HepG2 (cell line): ENCODE results near the gene PGAP1. TPM values are rescaled to one million over a fixed set of nuclear protein-coding genes. Genes with fewer than 3 reads are reported as not detected.

Experiments
- ATAC-seq: fragments of 200-7000 bp; cut with Tn5 transposase; 3 replicates; pipeline ENCODE4 v1.9.1; 2020; ENCODE audit warnings: mild to moderate bottlenecking, moderate library complexity
- BruUV-seq: library from RNA; stranded (reverse); fragments of 400-500 nt; replicated peaks from 2 replicates; lab custom pipeline; 2021; lab: Mats Ljungman, UMichigan
- CTCF ChIA-PET: fragments of 300-600 bp; formaldehyde crosslinking; extraction: SDS; loops from one replicate; lab custom pipeline; 2021; ENCODE audit warnings: low total read pairs, inconsistent platforms, low intra/inter-chr PET ratio; lab: Yijun Ruan, JAX
- POLR2A ChIA-PET: fragments of 350-600 bp; sonication (Branson Sonifier 250); formaldehyde crosslinking; loops from one replicate; lab custom pipeline; 2020; ENCODE audit warnings: antibody characterized with exemption, inconsistent platforms; lab: Yijun Ruan, JAX
- DNase-seq: peaks from one replicate; pipeline ENCODE4 v3.0.0-alpha.2; 2015; ENCODE audit warnings: low spot score
- FAIRE-seq: peaks from 3 replicates; lab custom pipeline; 2011; peaks lifted over from hg19 to GRCh38; lab: Jason Lieb, UNC
- H2AFZ ChIP-seq: one replicate; pipeline ENCODE4 v1.6.1; 2011; ENCODE audit warnings: low read length, inconsistent platforms
- H3K27ac ChIP-seq: fragments of 300-600 bp; 3 replicates; pipeline ENCODE4 v1.8.0; 2011; ENCODE audit warnings: mixed run types, mild to moderate bottlenecking, mixed read lengths, low read length, inconsistent platforms; ENCODE audit not compliant: insufficient read depth; ENCODE audit errors: extremely low read length
- H3K27me3 ChIP-seq, 2 experiments: fragments of 200-600 bp in 1 of 2; 2 replicates in 1 of 2; 3 replicates in 1 of 2; pipeline versions ENCODE4 v1.6.0 to v1.8.0; 2011; ENCODE audit warnings: low read length in 2 of 2, mild to moderate bottlenecking in 2 of 2, moderate library complexity in 2 of 2, inconsistent platforms in 1 of 2; ENCODE audit not compliant: insufficient read depth in 2 of 2, control insufficient read depth in 1 of 2
- H3K36me3 ChIP-seq, 2 experiments: fragments of 200-600 bp in 1 of 2; replicated peaks in 1 of 2; 2 replicates in 1 of 2; 3 replicates in 1 of 2; pipeline versions ENCODE4 v1.5.1 to v1.8.0; 2011; ENCODE audit warnings: low read length in 2 of 2, inconsistent platforms in 1 of 2; ENCODE audit not compliant: insufficient read depth in 2 of 2, control insufficient read depth in 1 of 2
- H3K4me1 ChIP-seq: 2 replicates; pipeline ENCODE4 v1.5.1; 2012; ENCODE audit warnings: low read length, inconsistent platforms; ENCODE audit not compliant: insufficient read depth
- H3K4me2 ChIP-seq: 2 replicates; pipeline ENCODE4 v1.6.0; 2011; ENCODE audit warnings: low read depth, low read length, inconsistent platforms
- H3K4me3 ChIP-seq, 3 experiments: fragments of 200-600 bp in 1 of 3; sonication (generic), shearing (Covaris generic) in 1 of 3; replicated peaks in 1 of 3; 2 replicates each; pipeline ENCODE4 v1.5.1; 2011 to 2016; ENCODE audit warnings: low read length in 3 of 3, inconsistent platforms in 2 of 3, low read depth in 2 of 3, mild to moderate bottlenecking in 2 of 3, control low read depth in 1 of 3, mixed read lengths in 1 of 3; ENCODE audit not compliant: insufficient read depth in 1 of 3
- H3K79me2 ChIP-seq: one replicate; pipeline ENCODE4 v1.6.1; 2011; ENCODE audit warnings: low read length, inconsistent platforms; ENCODE audit not compliant: insufficient read depth
- H3K9ac ChIP-seq: 2 replicates; pipeline ENCODE4 v1.6.0; 2011; ENCODE audit warnings: mild to moderate bottlenecking, low read depth, low read length, inconsistent platforms; ENCODE audit not compliant: insufficient read depth
- H3K9me3 ChIP-seq: 2 replicates; pipeline ENCODE4 v1.5.1; 2012; ENCODE audit warnings: mild to moderate bottlenecking, low read length
- H4K20me1 ChIP-seq: 2 replicates; pipeline ENCODE4 v1.6.0; 2011; ENCODE audit warnings: inconsistent platforms, mild to moderate bottlenecking, low read length, moderate library complexity; ENCODE audit not compliant: insufficient read depth
- KLF13 ChIP-seq: sonication (generic); formaldehyde crosslinking; IDR thresholded peaks from 2 replicates; pipeline ENCODE4 v1.4.0; 2020; ENCODE audit warnings: mild to moderate bottlenecking, missing genetic modification reagents
- ZNF121 ChIP-seq: sonication (generic); formaldehyde crosslinking; IDR thresholded peaks from 2 replicates; pipeline ENCODE4 v1.5.0; 2020; ENCODE audit warnings: mild to moderate bottlenecking, missing genetic modification reagents
- ZNF678 ChIP-seq: sonication (generic); formaldehyde crosslinking; IDR thresholded peaks from 2 replicates; pipeline ENCODE4 v1.4.0; 2020; ENCODE audit warnings: mild to moderate bottlenecking, missing genetic modification reagents
- WGBS: methylation state at CpG from one replicate; pipeline ENCODE4 v1.1.6; 2017; ENCODE audit warnings: low lambda C conversion rate; 5-methylcytosine and 5-hydroxymethylcytosine counted together
- in situ Hi-C: cut with HindIII; loops from 2 replicates; pipeline ENCODE4 v1.10.0; 2017; ENCODE audit warnings: low pct_unique_long_range_greater_than_20kb; ENCODE audit not compliant: extremely low pct_ligation_motif_present
- intact Hi-C: fragments of 100-400 bp; cut with micrococcal nuclease; formaldehyde crosslinking; loops from one replicate; pipeline ENCODE4 v1.10.0; 2022; ENCODE audit not compliant: unreplicated experiment
- polyA plus RNA-seq, 8 experiments: library from polyadenylated mRNA; depleted of rRNA in 3 of 8; stranded (reverse) in 7 of 8; unstranded in 1 of 8; fragments of >200 nt; fragmentation: Illumina TruSeq in 4 of 8; extraction: Trizol in 4 of 8; gene quantifications; 2 replicates each; pipeline versions ENCODE4 v1.2.1 to v1.2.3, GENCODE V29; 2011 to 2016; ENCODE audit warnings: low read depth in 4 of 8, missing spikeins in 1 of 8, mixed read lengths in 1 of 8; ENCODE audit not compliant: insufficient read depth in 1 of 8
- total RNA-seq, 5 experiments: library from RNA; depleted of rRNA; stranded (reverse); fragments of >200 nt; fragmentation: Illumina TruSeq; extraction: Trizol; gene quantifications; 2 replicates each; pipeline ENCODE4 v1.2.3, GENCODE V29; 2016; ENCODE audit warnings: low read depth in 1 of 5
- TF ChIP-seq, protein P1 (sequence below): sonication (generic); formaldehyde crosslinking; IDR thresholded peaks from 2 replicates; pipeline ENCODE4 v1.9.0; 2022; ENCODE audit warnings: missing genetic modification reagents, mild to moderate bottlenecking, borderline replicate concordance
- TF ChIP-seq, protein P2 (sequence below): sonication (generic); formaldehyde crosslinking; IDR thresholded peaks from 2 replicates; pipeline ENCODE4 v1.4.0; 2020; ENCODE audit warnings: missing genetic modification reagents, borderline replicate concordance
- TF ChIP-seq, protein P3 (sequence below): sonication (generic); formaldehyde crosslinking; conservative IDR thresholded peaks from 2 replicates; pipeline ENCODE4 v1.8.0; 2022; ENCODE audit warnings: mild to moderate bottlenecking, moderate library complexity, missing genetic modification reagents

Gene PGAP1
- total and polyA plus RNA-seq, 2 of the 13 experiments (the other 11 are each of a cell fraction or from before 2014, with no cell fraction given), result 4.1 to 6.4 TPM

- Histone ChIP-seq H3K4me2 (no peak overlapping the region), H3K36me3 (peaks cover 0 to 3% of the 10 kb centered on the region in 2 experiments; a peak in 2 of 5 replicates), H3K27ac (no peak overlapping the region), H3K27me3 (no peaks in the 10 kb centered on the region), H4K20me1 (no peaks in the 10 kb centered on the region), H3K4me1 (peaks cover 6% of the 10 kb centered on the region; the same call in 1 of the 2 replicates), H3K9me3 (peaks cover 7% of the 10 kb centered on the region; the same call in 1 of the 2 replicates), H3K79me2 (no peaks in the 10 kb centered on the region), H2AFZ (no peak overlapping the region), H3K4me3 (no peak overlapping the region), H3K9ac (no peak overlapping the region)
- WGBS, result 94% methylated on average over 1 of the region's 1 CpG
- FAIRE-seq (no peak), ATAC-seq (no peak), DNase-seq (no peak)
- ChIA-PET CTCF (no interaction called here), POLR2A (no interaction called here)
- in situ Hi-C loops (no loop called here), intact Hi-C loops (loop anchor here (5.0 to 10.0 kb wide), 2 partner anchors 73 to 160 kb away; partner anchors contain the start of gene PGAP1)
- no TSS peak for BruUV-seq
- TF ChIP-seq, protein P1, sequence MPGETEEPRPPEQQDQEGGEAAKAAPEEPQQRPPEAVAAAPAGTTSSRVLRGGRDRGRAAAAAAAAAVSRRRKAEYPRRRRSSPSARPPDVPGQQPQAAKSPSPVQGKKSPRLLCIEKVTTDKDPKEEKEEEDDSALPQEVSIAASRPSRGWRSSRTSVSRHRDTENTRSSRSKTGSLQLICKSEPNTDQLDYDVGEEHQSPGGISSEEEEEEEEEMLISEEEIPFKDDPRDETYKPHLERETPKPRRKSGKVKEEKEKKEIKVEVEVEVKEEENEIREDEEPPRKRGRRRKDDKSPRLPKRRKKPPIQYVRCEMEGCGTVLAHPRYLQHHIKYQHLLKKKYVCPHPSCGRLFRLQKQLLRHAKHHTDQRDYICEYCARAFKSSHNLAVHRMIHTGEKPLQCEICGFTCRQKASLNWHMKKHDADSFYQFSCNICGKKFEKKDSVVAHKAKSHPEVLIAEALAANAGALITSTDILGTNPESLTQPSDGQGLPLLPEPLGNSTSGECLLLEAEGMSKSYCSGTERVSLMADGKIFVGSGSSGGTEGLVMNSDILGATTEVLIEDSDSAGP, result no peak
- TF ChIP-seq, protein P2, sequence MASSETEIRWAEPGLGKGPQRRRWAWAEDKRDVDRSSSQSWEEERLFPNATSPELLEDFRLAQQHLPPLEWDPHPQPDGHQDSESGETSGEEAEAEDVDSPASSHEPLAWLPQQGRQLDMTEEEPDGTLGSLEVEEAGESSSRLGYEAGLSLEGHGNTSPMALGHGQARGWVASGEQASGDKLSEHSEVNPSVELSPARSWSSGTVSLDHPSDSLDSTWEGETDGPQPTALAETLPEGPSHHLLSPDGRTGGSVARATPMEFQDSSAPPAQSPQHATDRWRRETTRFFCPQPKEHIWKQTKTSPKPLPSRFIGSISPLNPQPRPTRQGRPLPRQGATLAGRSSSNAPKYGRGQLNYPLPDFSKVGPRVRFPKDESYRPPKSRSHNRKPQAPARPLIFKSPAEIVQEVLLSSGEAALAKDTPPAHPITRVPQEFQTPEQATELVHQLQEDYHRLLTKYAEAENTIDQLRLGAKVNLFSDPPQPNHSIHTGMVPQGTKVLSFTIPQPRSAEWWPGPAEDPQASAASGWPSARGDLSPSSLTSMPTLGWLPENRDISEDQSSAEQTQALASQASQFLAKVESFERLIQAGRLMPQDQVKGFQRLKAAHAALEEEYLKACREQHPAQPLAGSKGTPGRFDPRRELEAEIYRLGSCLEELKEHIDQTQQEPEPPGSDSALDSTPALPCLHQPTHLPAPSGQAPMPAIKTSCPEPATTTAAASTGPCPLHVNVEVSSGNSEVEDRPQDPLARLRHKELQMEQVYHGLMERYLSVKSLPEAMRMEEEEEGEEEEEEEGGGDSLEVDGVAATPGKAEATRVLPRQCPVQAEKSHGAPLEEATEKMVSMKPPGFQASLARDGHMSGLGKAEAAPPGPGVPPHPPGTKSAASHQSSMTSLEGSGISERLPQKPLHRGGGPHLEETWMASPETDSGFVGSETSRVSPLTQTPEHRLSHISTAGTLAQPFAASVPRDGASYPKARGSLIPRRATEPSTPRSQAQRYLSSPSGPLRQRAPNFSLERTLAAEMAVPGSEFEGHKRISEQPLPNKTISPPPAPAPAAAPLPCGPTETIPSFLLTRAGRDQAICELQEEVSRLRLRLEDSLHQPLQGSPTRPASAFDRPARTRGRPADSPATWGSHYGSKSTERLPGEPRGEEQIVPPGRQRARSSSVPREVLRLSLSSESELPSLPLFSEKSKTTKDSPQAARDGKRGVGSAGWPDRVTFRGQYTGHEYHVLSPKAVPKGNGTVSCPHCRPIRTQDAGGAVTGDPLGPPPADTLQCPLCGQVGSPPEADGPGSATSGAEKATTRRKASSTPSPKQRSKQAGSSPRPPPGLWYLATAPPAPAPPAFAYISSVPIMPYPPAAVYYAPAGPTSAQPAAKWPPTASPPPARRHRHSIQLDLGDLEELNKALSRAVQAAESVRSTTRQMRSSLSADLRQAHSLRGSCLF (CRISPR knock-in tag), result no peak
- TF ChIP-seq ZNF121 (CRISPR knock-in tag), result peak; percentile 62; the same call in 1 of the 2 replicates
- TF ChIP-seq KLF13 (CRISPR knock-in tag), result no peak
- no peak for TF ChIP-seq ZNF678 (CRISPR knock-in tag)
- TF ChIP-seq, protein P3, sequence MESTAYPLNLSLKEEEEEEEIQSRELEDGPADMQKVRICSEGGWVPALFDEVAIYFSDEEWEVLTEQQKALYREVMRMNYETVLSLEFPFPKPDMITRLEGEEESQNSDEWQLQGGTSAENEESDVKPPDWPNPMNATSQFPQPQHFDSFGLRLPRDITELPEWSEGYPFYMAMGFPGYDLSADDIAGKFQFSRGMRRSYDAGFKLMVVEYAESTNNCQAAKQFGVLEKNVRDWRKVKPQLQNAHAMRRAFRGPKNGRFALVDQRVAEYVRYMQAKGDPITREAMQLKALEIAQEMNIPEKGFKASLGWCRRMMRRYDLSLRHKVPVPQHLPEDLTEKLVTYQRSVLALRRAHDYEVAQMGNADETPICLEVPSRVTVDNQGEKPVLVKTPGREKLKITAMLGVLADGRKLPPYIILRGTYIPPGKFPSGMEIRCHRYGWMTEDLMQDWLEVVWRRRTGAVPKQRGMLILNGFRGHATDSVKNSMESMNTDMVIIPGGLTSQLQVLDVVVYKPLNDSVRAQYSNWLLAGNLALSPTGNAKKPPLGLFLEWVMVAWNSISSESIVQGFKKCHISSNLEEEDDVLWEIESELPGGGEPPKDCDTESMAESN (CRISPR knock-in tag), result no peak
Observed at GRCh38 chr2:196854629-196855028, 71.9 kb downstream of the PGAP1 start.
